NT2/D1 (cell line): ENCODE data around the gene CGB5.

ENCODE experiments used
- DNase-seq: peaks from one replicate; pipeline ENCODE4 v3.0.0-alpha.2; 2011; ENCODE audit warnings: low read depth, low spot score
- H3K27me3 ChIP-seq: 2 replicates; pipeline ENCODE4 v1.6.0; 2011; ENCODE audit warnings: mild to moderate bottlenecking; ENCODE audit not compliant: insufficient read length, insufficient read depth
- H3K36me3 ChIP-seq: 2 replicates; pipeline ENCODE4 v1.6.1; 2011; ENCODE audit warnings: mild to moderate bottlenecking, low read length, mixed read lengths; ENCODE audit not compliant: insufficient read depth, insufficient read length
- H3K4me1 ChIP-seq: 2 replicates; pipeline ENCODE4 v1.5.1; 2011; ENCODE audit not compliant: insufficient read depth, insufficient read length
- H3K4me3 ChIP-seq: 2 replicates; pipeline ENCODE4 v1.5.1; 2011; ENCODE audit warnings: low read depth; ENCODE audit not compliant: insufficient read length
- H3K9ac ChIP-seq: 2 replicates; pipeline ENCODE4 v1.6.0; 2011; ENCODE audit warnings: low read depth; ENCODE audit not compliant: insufficient read length
- H3K9me3 ChIP-seq: 2 replicates; pipeline ENCODE4 v1.5.1; 2011; ENCODE audit warnings: mild to moderate bottlenecking, low read length; ENCODE audit not compliant: insufficient read depth
- SUZ12 ChIP-seq: IDR thresholded peaks from 2 replicates; pipeline ENCODE4 v1.6.1; 2011; ENCODE audit not compliant: insufficient read length, insufficient read depth; ENCODE audit errors: extremely low read depth
- YY1 ChIP-seq: IDR thresholded peaks from 2 replicates; pipeline ENCODE4 v1.6.1; 2011; ENCODE audit not compliant: insufficient read length, insufficient read depth
- ZNF274 ChIP-seq: IDR thresholded peaks from 2 replicates; pipeline ENCODE4 v1.6.1; 2011; ENCODE audit warnings: mild to moderate bottlenecking, low read depth, low read length

CGB5 gene

DNA sequence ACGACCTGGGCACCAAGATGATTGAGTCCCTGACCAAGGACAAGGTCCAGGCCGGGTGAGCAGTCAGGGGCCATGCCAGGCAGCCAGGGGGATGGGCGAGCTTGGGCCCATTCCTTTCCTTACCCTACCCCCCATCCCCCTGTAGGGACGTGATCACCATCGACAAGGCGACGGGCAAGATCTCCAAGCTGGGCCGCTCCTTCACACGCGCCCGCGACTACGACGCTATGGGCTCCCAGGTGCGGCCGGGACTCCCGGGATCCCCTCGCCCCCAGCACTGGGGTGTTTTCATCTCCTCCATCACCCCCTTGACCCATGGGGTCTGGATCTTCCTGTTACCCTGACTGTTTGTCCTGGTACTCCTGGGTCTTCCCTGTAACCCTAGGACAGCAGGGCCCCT, 33.8 kb upstream of the CGB5 start:
- H3K27me3 ChIP-seq = no peaks in the 10 kb centered on the region
- H3K36me3 ChIP-seq = peaks cover 75% of the 10 kb centered on the region
- H3K4me3 ChIP-seq = no peak overlapping the region
- H3K9ac ChIP-seq = no peak overlapping the region
- no peak for DNase-seq
- TF ChIP-seq SUZ12 (no peak), YY1 (no peak), ZNF274 (no peak)
- no peaks in the 10 kb centered on the region for H3K9me3 ChIP-seq
- H3K4me1 ChIP-seq = no peaks in the 10 kb centered on the region

DNA sequence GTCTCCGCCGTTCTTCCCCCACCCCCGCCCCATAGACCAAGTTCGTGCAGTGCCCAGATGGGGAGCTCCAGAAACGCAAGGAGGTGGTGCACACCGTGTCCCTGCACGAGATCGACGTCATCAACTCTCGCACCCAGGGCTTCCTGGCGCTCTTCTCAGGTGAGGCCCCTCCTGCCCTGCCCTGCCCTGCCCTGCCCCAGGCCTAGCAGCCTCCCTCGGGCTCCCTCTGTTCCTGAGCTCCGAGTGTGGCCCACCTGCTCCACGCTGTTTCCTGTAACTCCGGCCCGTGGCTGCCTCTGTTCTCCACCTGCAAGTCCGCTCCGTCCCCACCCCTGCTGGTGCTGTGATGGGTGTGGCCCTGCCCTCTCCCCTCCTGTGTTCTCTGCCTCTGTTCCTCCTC, 33.2 kb upstream of the CGB5 start:
- no peak for TF ChIP-seq YY1
- no peak for TF ChIP-seq SUZ12
- no peak for TF ChIP-seq ZNF274
- DNase-seq = no peak
- H3K4me1 ChIP-seq = no peaks in the 10 kb centered on the region

GRCh38 chr19:49011194-49011593, 32.5 kb upstream of the CGB5 start:
- H3K4me3 ChIP-seq = no peak overlapping the region
- no peak overlapping the region for H3K9ac ChIP-seq
- no peaks in the 10 kb centered on the region for H3K9me3 ChIP-seq
- TF ChIP-seq YY1 = no peak
- TF ChIP-seq ZNF274 = no peak
- peaks cover 78% of the 10 kb centered on the region for H3K36me3 ChIP-seq
- DNase-seq = no peak
- H3K27me3 ChIP-seq = no peaks in the 10 kb centered on the region
- no peaks in the 10 kb centered on the region for H3K4me1 ChIP-seq

More for the DNA sequence above, 33.2 kb upstream of the CGB5 start:
- H3K36me3 ChIP-seq = peaks cover 75% of the 10 kb centered on the region
- no peaks in the 10 kb centered on the region for H3K9me3 ChIP-seq
- H3K4me3 ChIP-seq = no peak overlapping the region
- no peak overlapping the region for H3K9ac ChIP-seq
- no peaks in the 10 kb centered on the region for H3K27me3 ChIP-seq

DNA sequence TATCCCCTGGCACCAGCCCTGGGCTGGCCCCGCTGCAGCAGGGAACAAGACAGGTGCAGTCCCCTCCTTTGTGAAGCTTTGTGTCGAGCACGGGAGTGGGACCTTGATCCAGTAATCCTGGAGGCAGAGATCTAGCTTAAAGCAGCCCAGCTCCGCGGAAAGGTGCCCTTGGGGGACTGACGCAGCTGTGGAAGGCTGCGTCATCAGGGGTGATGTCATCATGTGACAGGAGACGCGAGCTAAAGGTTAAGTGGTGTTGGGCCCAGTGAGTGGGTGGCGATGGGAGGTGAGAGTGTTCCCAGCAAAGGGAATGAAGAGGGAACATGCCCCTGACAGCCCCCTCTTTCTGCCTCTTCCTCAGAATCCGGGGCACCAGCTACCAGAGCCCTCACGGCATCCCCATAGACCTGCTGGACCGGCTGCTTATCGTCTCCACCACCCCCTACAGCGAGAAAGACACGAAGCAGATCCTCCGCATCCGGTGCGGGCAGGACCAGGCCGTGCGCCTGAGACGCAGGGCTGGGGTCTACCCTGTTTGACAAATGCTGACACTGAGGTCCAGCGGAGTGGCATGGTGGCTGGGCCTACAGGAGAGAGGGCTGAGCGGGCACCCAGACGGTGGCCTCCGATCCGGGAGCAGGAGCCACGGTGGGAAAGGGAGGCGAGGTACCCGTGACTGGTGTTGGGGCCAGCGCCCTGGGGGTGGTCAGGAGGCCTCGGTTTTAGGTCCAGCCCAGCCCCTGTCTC, 29.4 kb upstream of the CGB5 start:
- no peaks in the 10 kb centered on the region for H3K27me3 ChIP-seq
- H3K36me3 ChIP-seq = peaks cover 67% of the 10 kb centered on the region
- no peak overlapping the region for H3K9ac ChIP-seq
- TF ChIP-seq YY1 (no peak), ZNF274 (no peak), SUZ12 (no peak)
- H3K9me3 ChIP-seq = no peaks in the 10 kb centered on the region
- no peaks in the 10 kb centered on the region for H3K4me1 ChIP-seq
- DNase-seq = no peak
- H3K4me3 ChIP-seq = no peak overlapping the region

DNA sequence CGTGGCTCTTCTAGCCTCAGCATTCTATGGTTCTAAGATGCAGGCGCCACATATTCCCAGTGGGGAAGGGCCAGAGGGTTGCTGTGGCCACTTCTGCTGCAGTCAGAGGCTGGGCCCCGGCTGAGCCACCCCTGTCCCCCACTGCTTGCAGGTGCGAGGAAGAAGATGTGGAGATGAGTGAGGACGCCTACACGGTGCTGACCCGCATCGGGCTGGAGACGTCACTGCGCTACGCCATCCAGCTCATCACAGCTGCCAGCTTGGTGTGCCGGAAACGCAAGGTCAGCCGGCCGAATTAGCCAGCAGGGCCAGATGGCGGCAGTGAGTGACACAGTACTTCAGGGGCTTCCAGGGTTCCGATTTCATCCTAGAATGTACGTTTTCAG, 28.8 kb upstream of the CGB5 start:
- no peak overlapping the region for H3K4me3 ChIP-seq
- no peak for DNase-seq
- H3K27me3 ChIP-seq = no peaks in the 10 kb centered on the region
- H3K9me3 ChIP-seq = no peaks in the 10 kb centered on the region
- H3K9ac ChIP-seq = no peak overlapping the region
- no peak for TF ChIP-seq SUZ12
- no peak for TF ChIP-seq YY1
- no peak for TF ChIP-seq ZNF274
- H3K4me1 ChIP-seq = no peaks in the 10 kb centered on the region
- peaks cover 61% of the 10 kb centered on the region for H3K36me3 ChIP-seq

- Histone ChIP-seq H3K27me3 (no peaks in the 10 kb centered on the region), H3K9ac (no peak overlapping the region), H3K36me3 (peaks cover 50% of the 10 kb centered on the region), H3K4me3 (no peak overlapping the region), H3K9me3 (no peaks in the 10 kb centered on the region), H3K4me1 (peaks cover 6% of the 10 kb centered on the region)
- DNase-seq = no peak
- TF ChIP-seq SUZ12 = no peak
- no peak for TF ChIP-seq YY1
- no peak for TF ChIP-seq ZNF274
These were observed 27.4 kb upstream of the CGB5 start for GRCh38 chr19:49016067-49016839.

DNA sequence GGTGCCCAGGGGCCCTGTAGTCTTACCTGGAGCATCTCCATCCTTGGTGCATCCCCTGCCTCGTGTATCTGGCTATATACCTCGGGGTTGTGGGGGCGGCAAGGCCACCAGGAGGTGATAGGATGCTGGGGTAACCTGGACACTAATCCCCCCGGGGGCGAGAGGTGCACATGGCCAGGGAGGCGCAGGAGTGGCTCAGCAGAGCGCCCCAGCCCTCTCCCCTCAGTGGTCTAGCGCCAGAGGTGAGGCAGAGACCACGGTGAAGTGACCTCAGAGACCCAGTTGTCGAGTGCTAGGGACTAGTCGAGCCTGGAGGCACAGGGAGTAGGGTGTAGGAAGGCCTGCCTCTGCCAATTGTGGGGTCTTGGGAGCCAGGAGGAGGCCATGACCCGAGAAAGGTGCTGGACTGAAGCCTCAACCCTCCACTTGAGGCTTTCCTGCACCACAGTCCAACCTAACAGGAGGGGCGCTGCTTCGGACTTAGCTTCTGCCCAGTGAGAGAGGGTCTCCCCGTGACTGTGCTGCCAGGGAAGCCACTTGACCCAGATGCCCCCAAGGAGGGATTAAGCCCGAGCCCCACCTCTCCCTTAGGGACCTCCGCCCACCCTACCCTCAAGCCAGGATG, 26.5 kb upstream of the CGB5 start, which contains the start of gene LHB:
Gene LHB (minus strand): TSS at position 51 of the 625 bp plus-strand sequence. CDS start 10 bp downstream, at position 41.
- no peaks in the 10 kb centered on the region for H3K9me3 ChIP-seq
- TF ChIP-seq YY1 = no peak
- TF ChIP-seq ZNF274 = no peak
- no peak for TF ChIP-seq SUZ12
- peaks cover 6% of the 10 kb centered on the region for H3K4me1 ChIP-seq
- DNase-seq = no peak
- peak within 1 kb of the TSS; percentile 8 for H3K4me3 ChIP-seq
- H3K27me3 ChIP-seq = no peaks in the 10 kb centered on the region
- H3K9ac ChIP-seq = peak within 1 kb of the TSS; percentile 51
- H3K36me3 ChIP-seq = peaks cover 41% of the 10 kb centered on the region
